ENCODE measurements around the gene OR52I1. TPM values are rescaled to one million over a fixed set of nuclear protein-coding genes. Genes with fewer than 3 reads are reported as not detected.
A peak's percentile ranks its signal among the peaks of the same experiment; 100 is the strongest.

Gene OR52I1
- polyA plus RNA-seq, 2 of the 4 experiments (the other 2 are of a cell fraction) = not detected

DNA sequence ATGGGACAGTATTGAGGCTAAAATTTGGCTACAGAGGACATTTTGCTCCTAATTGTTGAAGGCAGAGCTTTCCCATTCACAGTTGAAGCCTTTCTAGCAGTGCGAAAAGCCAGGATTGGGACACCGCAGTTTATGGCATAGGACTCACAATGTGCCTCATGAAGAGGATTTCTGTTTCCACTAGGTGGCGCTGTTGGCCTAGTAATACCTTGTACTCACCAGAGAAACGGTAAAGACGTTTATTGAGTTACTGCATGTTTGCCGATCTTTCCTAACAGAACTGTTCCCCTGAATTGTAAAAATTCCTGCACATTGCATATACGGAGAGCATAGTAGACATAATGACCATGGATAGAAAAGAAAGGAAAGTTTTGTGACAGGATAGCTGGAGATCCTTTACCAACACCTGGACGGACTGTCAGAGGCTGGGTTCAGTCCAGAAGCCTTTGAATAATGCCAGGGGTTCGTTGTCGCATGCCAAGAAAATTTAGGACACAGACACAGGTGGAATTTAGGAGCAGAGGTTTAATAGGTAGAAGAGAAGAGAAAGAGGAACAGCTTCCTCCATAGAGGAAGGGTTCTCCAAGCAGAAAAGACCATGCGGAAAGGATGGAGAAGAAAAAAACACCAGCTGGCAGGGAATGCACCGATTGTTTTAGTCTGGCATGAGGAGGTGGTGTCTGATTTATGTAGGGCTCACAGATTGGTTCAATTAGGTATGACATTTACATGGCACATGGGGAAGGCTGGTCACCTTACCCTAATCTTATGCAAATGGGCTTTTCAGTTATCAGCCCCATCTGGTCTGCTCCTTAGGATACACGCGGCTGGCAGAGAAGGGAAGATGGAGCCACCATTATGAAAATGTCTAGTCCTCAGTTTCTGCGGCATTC, 32.6 kb downstream of the OR52I1 start:
- H3K4me3 ChIP-seq = no peak overlapping the region
- ChIA-PET CTCF (interaction anchor here (0.8 to 6.5 kb wide), 10 partner anchors 11 to 769 kb away, joined by 3 to 53 read pairs (median 4); partner anchors contain the start of gene OR51D1), POLR2A (no interaction called here)
- FAIRE-seq = no peak
- no peak overlapping the region for H3K27ac ChIP-seq
- no peaks in the 10 kb centered on the region for H3K4me1 ChIP-seq
- 13% methylated on average over 15 of the region's 15 CpGs for WGBS (ENCODE audit: missing lambda C conversion rate)
- peak; percentile 87 to 95; a peak in 5 of 6 replicates for ATAC-seq
- DNase-seq (ENCODE audit: low read depth in 1 of 2, low spot score in 1 of 2) = peak; percentile 8 to 78
- peak; percentile 30 for TF ChIP-seq MAFK (IDR thresholded peaks at IDR 0.05; ENCODE audit: partially characterized antibody)
- no peak for TF ChIP-seq PHF8 (IDR thresholded peaks at IDR 0.05; ENCODE audit: borderline replicate concordance, low read depth)
- no peak for TF ChIP-seq EHMT2 (IDR thresholded peaks at IDR 0.05; ENCODE audit: low read depth)
- TF ChIP-seq CBX2 (IDR thresholded peaks at IDR 0.05; ENCODE audit: borderline replicate concordance, low read depth) = no peak
- TF ChIP-seq RAD21 (conservative IDR thresholded peaks at IDR 0.05 in 1 of 2, IDR thresholded peaks at IDR 0.05 in 1 of 2) = peak; percentile 63 to 73
- peak; percentile 48 for TF ChIP-seq CTCF (IDR thresholded peaks at IDR 0.05)
- TF ChIP-seq KDM5A (IDR thresholded peaks at IDR 0.05) = no peak
- no peak for TF ChIP-seq FOSB (CRISPR knock-in tag; IDR thresholded peaks at IDR 0.05)
- no peak overlapping the region for H3K4me2 ChIP-seq
- peaks cover 7% of the 10 kb centered on the region; the same call in 2 of the 3 replicates for H3K9me3 ChIP-seq

DNA sequence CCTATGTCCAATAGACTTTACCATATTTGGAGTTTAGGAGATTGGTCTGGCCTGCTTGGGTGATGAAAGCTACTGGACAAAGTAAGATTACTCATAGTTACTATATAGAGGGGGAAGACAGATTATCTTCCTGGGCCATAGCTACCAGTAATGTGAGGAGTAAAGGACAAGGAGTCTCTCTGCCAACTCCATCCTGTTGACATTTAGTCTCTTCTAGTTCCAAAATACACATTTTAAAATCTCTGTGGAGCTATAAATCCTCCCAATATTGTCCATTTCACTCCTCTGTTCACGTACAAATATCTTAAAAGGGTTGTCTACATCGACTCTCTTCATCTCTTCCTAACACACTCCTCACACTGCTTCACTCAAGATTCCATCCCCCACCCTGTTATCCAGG, 42.3 kb downstream of the OR52I1 start:
- CTCF ChIA-PET = interaction anchor here (0.6 to 3.5 kb wide), 25 partner anchors 9 to 1255 kb away, joined by 3 to 53 read pairs (median 4); partner anchors contain the start of gene OR52I1
- DNase-seq (ENCODE audit: low read depth in 1 of 2, low spot score in 1 of 2) = no peak
- Histone ChIP-seq H3K9me3 (no peaks in the 10 kb centered on the region), H3K4me3 (no peak overlapping the region), H3K27ac (no peak overlapping the region), H3K4me1 (no peaks in the 10 kb centered on the region), H3K4me2 (no peak overlapping the region)
- no peak for FAIRE-seq
- POLR2A ChIA-PET = no interaction called here
- WGBS (ENCODE audit: missing lambda C conversion rate) = 7% methylated on average over 2 of the region's 2 CpGs
- no peak for ATAC-seq
- TF ChIP-seq HDAC2 (IDR thresholded peaks at IDR 0.05) = no peak

GRCh38 chr11:4636962-4637661, 43.3 kb downstream of the OR52I1 start, which contains the start of gene OR51D1:
OR51D1 (plus strand) TSS chr11:4637477; CDS start chr11:4639791, 2,314 bp downstream.
- peak; percentile 65 to 66 for DNase-seq (ENCODE audit: low read depth in 1 of 2, low spot score in 1 of 2)
- POLR2A ChIA-PET = no interaction called here
- H3K4me3 ChIP-seq = no peak within 1 kb of the TSS
- 26% methylated on average over 19 of the region's 21 CpGs for WGBS (ENCODE audit: missing lambda C conversion rate)
- H3K4me1 ChIP-seq = no peaks in the 10 kb centered on the region
- peak; percentile 84 to 98 for ATAC-seq
- CTCF ChIA-PET = interaction anchor here (0.6 to 3.5 kb wide), 37 partner anchors 8 to 1254 kb away, joined by 3 to 53 read pairs (median 4); partner anchors contain the start of genes OR52I1 and TRIM68
- H3K9me3 ChIP-seq = no peaks in the 10 kb centered on the region
- no peak for FAIRE-seq
- no peak within 1 kb of the TSS for H3K27ac ChIP-seq
- H3K4me2 ChIP-seq = peak within 1 kb of the TSS; percentile 29; the same call in 2 of the 3 replicates
- peak; percentile 57 to 74 for TF ChIP-seq RAD21 (conservative IDR thresholded peaks at IDR 0.05 in 1 of 2, IDR thresholded peaks at IDR 0.05 in 1 of 2)
- no peak for TF ChIP-seq GATA3 (IDR thresholded peaks at IDR 0.05; ENCODE audit: borderline replicate concordance)
- TF ChIP-seq, protein P1, sequence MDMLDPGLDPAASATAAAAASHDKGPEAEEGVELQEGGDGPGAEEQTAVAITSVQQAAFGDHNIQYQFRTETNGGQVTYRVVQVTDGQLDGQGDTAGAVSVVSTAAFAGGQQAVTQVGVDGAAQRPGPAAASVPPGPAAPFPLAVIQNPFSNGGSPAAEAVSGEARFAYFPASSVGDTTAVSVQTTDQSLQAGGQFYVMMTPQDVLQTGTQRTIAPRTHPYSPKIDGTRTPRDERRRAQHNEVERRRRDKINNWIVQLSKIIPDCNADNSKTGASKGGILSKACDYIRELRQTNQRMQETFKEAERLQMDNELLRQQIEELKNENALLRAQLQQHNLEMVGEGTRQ (IDR thresholded peaks at IDR 0.05) = no peak
- TF ChIP-seq MYC (IDR thresholded peaks at IDR 0.05; ENCODE audit: borderline replicate concordance, low read length) = no peak
- TF ChIP-seq, protein P2, sequence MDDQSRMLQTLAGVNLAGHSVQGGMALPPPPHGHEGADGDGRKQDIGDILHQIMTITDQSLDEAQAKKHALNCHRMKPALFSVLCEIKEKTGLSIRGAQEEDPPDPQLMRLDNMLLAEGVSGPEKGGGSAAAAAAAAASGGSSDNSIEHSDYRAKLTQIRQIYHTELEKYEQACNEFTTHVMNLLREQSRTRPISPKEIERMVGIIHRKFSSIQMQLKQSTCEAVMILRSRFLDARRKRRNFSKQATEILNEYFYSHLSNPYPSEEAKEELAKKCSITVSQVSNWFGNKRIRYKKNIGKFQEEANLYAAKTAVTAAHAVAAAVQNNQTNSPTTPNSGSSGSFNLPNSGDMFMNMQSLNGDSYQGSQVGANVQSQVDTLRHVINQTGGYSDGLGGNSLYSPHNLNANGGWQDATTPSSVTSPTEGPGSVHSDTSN (IDR thresholded peaks at IDR 0.05) = no peak
- TF ChIP-seq TFCP2L1 (CRISPR knock-in tag; IDR thresholded peaks at IDR 0.05) = no peak
- no peak for TF ChIP-seq HMGXB4 (CRISPR knock-in tag; IDR thresholded peaks at IDR 0.05; ENCODE audit: borderline replicate concordance)
- TF ChIP-seq SMC3 (IDR thresholded peaks at IDR 0.05) = peak; percentile 73
- TF ChIP-seq TP53 (CRISPR knock-in tag; IDR thresholded peaks at IDR 0.05) = no peak
- no peak for TF ChIP-seq KDM1A (IDR thresholded peaks at IDR 0.05; ENCODE audit: low read depth)
- TF ChIP-seq NR3C1 (IDR thresholded peaks at IDR 0.05) = no peak
- TF ChIP-seq ELK1 (IDR thresholded peaks at IDR 0.05; ENCODE audit: low read depth, low read length) = no peak
- no peak for TF ChIP-seq ZFP36 (IDR thresholded peaks at IDR 0.05; ENCODE audit: borderline replicate concordance, partially characterized antibody)
